Lung (tissue), 12 donors: Measurements from ENCODE around the gene GPR62. TPM values are rescaled to one million over a fixed set of nuclear protein-coding genes. Genes with fewer than 3 reads are reported as not detected.
A peak's percentile ranks its signal among the peaks of the same experiment; 100 is the strongest.

Experiments used
- ATAC-seq: fragments of 200-7000 bp; cut with Tn5 transposase; one replicate; pipeline ENCODE4 v1.9.1; 2020; ENCODE audit warnings: moderate number of reproducible peaks; ENCODE audit not compliant: insufficient read depth, low FRiP score
- DNase-seq, 3 donors: peaks; one replicate each; pipeline ENCODE4 v3.0.0-alpha.2; 2013 to 2017
- H3K27ac ChIP-seq, 2 donors: one replicate each; pipeline ENCODE4 v1.5.1; 2013; ENCODE audit warnings: mild to moderate bottlenecking in 2 of 2, moderate library complexity in 2 of 2, control low read depth in 1 of 2, inconsistent platforms in 1 of 2, low read depth in 1 of 2, low read length in 1 of 2
- H3K27me3 ChIP-seq, 3 donors: one replicate each; pipeline ENCODE4 v1.5.1; 2013; ENCODE audit warnings: low read length in 2 of 3; ENCODE audit not compliant: control insufficient read depth in 3 of 3, insufficient read depth in 3 of 3
- H3K36me3 ChIP-seq, 4 donors: one replicate each; pipeline ENCODE4 v1.5.1; 2013; ENCODE audit warnings: low read length in 4 of 4, mild to moderate bottlenecking in 1 of 4, moderate library complexity in 1 of 4; ENCODE audit not compliant: control insufficient read depth in 4 of 4, insufficient read depth in 4 of 4
- H3K4me1 ChIP-seq, 5 donors: one replicate each; pipeline ENCODE4 v1.5.1; 2013; ENCODE audit warnings: low read length in 5 of 5, mild to moderate bottlenecking in 2 of 5, moderate library complexity in 1 of 5; ENCODE audit not compliant: control insufficient read depth in 5 of 5, insufficient read depth in 5 of 5
- H3K4me3 ChIP-seq: one replicate; pipeline ENCODE4 v1.5.1; 2013; ENCODE audit warnings: mild to moderate bottlenecking, control low read depth, moderate library complexity
- H3K9ac ChIP-seq, 2 donors: one replicate each; pipeline ENCODE4 v1.5.1; 2013; ENCODE audit warnings: low read length in 2 of 2, control low read depth in 1 of 2; ENCODE audit not compliant: insufficient read depth in 1 of 2
- H3K9me3 ChIP-seq, 4 donors: one replicate each; pipeline ENCODE4 v1.5.1; 2013; ENCODE audit warnings: low read length in 3 of 4, mild to moderate bottlenecking in 1 of 4, moderate library complexity in 1 of 4; ENCODE audit not compliant: control insufficient read depth in 4 of 4, insufficient read depth in 3 of 4
- CTCF ChIP-seq: IDR thresholded peaks from 2 replicates; pipeline ENCODE4 v1.5.1; 2012; ENCODE audit warnings: mild to moderate bottlenecking; ENCODE audit errors: control extremely low read depth, extremely low read depth
- WGBS, 2 donors: extraction: QIAGEN DNeasy Blood & Tissue Kit; methylation state at CpG; one replicate each; pipeline ENCODE4 v1.1.7; 2013; 5-methylcytosine and 5-hydroxymethylcytosine counted together
- polyA plus RNA-seq, 2 donors: library from polyadenylated mRNA; stranded (reverse); fragments of 200-250 nt; gene quantifications; one replicate each; pipeline ENCODE4 v1.2.1, GENCODE V29; 2013
- total RNA-seq, 2 donors: library from RNA; depleted of rRNA in 1 of 2; stranded (reverse); fragments of >200 nt in 1 of 2; gene quantifications; one replicate each; pipeline ENCODE4 v1.2.1, GENCODE V29; 2014 to 2021
- donor health status: control.
- donor health status: control.
- donor health status: Bipolar disorder and iron deficiency.
- donor health status: healthy.
- donor health status: DM: yes; HTN: yes; CAD: no.

Gene GPR62
- total and polyA plus RNA-seq, 4 donors: 0.05 to 0.15 TPM; not detected in 2

GRCh38 chr3:51982352-51982837, 27.2 kb downstream of the GPR62 start:
- Histone ChIP-seq H3K4me3 (peak overlapping the region; percentile 49), H3K4me1 (peaks cover 4 to 21% (median 9%) of the 10 kb centered on the region in 5 donors), H3K36me3 (peaks cover 0 to 8% (median 3%) of the 10 kb centered on the region in 4 donors), H3K27me3 (no peaks in the 10 kb centered on the region), H3K9me3 (no peaks in the 10 kb centered on the region), H3K9ac (peak overlapping the region in 1 of 2 donors; percentile 91), H3K27ac (peak overlapping the region; percentile 97)
- ATAC-seq (peak; percentile 13), DNase-seq (peak in 1 of 3 donors; percentile 41)
- 5 to 6% methylated on average over 4 of the region's 4 CpGs for WGBS, 2 donors
- TF ChIP-seq CTCF: no peak

- DNase-seq (peak; percentile 92 to 96 (median 93)), ATAC-seq (peak; percentile 88)
- Histone ChIP-seq H3K27ac (peak within 1 kb of the TSS; percentile 97), H3K9me3 (no peaks in the 10 kb centered on the region), H3K36me3 (peaks cover 0 to 8% (median 3%) of the 10 kb centered on the region in 4 donors), H3K4me1 (peaks cover 4 to 21% (median 9%) of the 10 kb centered on the region in 5 donors), H3K4me3 (peak within 1 kb of the TSS; percentile 49), H3K9ac (peak within 1 kb of the TSS; percentile 80 to 91), H3K27me3 (no peaks in the 10 kb centered on the region)
- WGBS, 2 donors: 0 to 1% methylated on average over 61 to 68 of the region's 68 CpGs
- TF ChIP-seq CTCF: no peak
These were observed 27.8 kb downstream of the GPR62 start, which contains the start of gene ACY1 for GRCh38 chr3:51982838-51983577. Gene ACY1 (plus strand): TSS chr3:51983535. CDS start chr3:51984065, 530 bp downstream.

- Histone ChIP-seq H3K27me3 (no peaks in the 10 kb centered on the region), H3K9ac (peak overlapping the region; percentile 78 to 80), H3K27ac (peak overlapping the region; percentile 97), H3K4me1 (peaks cover 4 to 21% (median 9%) of the 10 kb centered on the region in 5 donors), H3K36me3 (peaks cover 0 to 8% (median 3%) of the 10 kb centered on the region in 4 donors), H3K9me3 (no peaks in the 10 kb centered on the region), H3K4me3 (peak overlapping the region; percentile 49)
- DNase-seq (no peak), ATAC-seq (no peak)
- WGBS, 2 donors: 73 to 77% methylated on average over 22 of the region's 22 CpGs
- TF ChIP-seq CTCF: no peak
These were observed 28.5 kb downstream of the GPR62 start for GRCh38 chr3:51983578-51984268.
